GM21526 (cell line): ENCODE measurements around the gene DACH1.
"Not testable (repeated sequence)": the region's sequence is repeated elsewhere in the genome, so short reads cannot be mapped to it uniquely, and the experiment has no call there.

Experiments used
- ATAC-seq: cut with Tn5 transposase; IDR thresholded peaks from one replicate; pipeline ENCODE4 v1.9.1; 2021; ENCODE audit warnings: moderate library complexity; ENCODE audit not compliant: unreplicated experiment, low FRiP score

DACH1 gene

GRCh38 chr13:71867131-71867814 is at the start of gene DACH1:
Gene DACH1, minus strand, starts transcription at chr13:71867204.
- no peak for ATAC-seq

- no peak for ATAC-seq
Observed at GRCh38 chr13:71913717-71914116, 46.7 kb upstream of the DACH1 start.

- ATAC-seq = no peak
Observed at GRCh38 chr13:71912524-71912923, 45.5 kb upstream of the DACH1 start.

GRCh38 chr13:71906448-71906847 is 39.4 kb upstream of the DACH1 start:
- no peak for ATAC-seq

- no peak for ATAC-seq
Observed at GRCh38 chr13:71902676-71903075, 35.7 kb upstream of the DACH1 start.

- ATAC-seq = not testable (repeated sequence)
Observed at GRCh38 chr13:71893506-71893905, 26.5 kb upstream of the DACH1 start.

GRCh38 chr13:71886880-71887279 is 19.9 kb upstream of the DACH1 start:
- no peak for ATAC-seq

GRCh38 chr13:71882120-71882519 is 15.1 kb upstream of the DACH1 start:
- ATAC-seq = no peak

- ATAC-seq = no peak
Observed at GRCh38 chr13:71880753-71881541, 13.9 kb upstream of the DACH1 start.

GRCh38 chr13:71879808-71880344 is 12.9 kb upstream of the DACH1 start:
- no peak for ATAC-seq

GRCh38 chr13:71879129-71879535 is 12.1 kb upstream of the DACH1 start:
- ATAC-seq = peak; percentile 92

GRCh38 chr13:71877256-71877653 is 10.3 kb upstream of the DACH1 start:
- no peak for ATAC-seq

- no peak for ATAC-seq
Observed at GRCh38 chr13:71876648-71877255, 9.7 kb upstream of the DACH1 start.

- ATAC-seq = no peak
Observed at GRCh38 chr13:71875823-71876222, 8.8 kb upstream of the DACH1 start.

GRCh38 chr13:71874458-71874857 is 7.5 kb upstream of the DACH1 start:
- ATAC-seq = no peak

- ATAC-seq = no peak
Observed at GRCh38 chr13:71873418-71874247, 6.6 kb upstream of the DACH1 start.

GRCh38 chr13:71871844-71872243 is 4.8 kb upstream of the DACH1 start:
- ATAC-seq = no peak

- ATAC-seq = no peak
Observed at GRCh38 chr13:71871176-71871754, 4.3 kb upstream of the DACH1 start.

- no peak for ATAC-seq
Observed at GRCh38 chr13:71870100-71870499, 3.1 kb upstream of the DACH1 start.

GRCh38 chr13:71869274-71869673 is 2.3 kb upstream of the DACH1 start:
- ATAC-seq = no peak
